Left renal cortex interstitium (tissue), 4 donors: ENCODE measurements around the gene GMPR. TPM values are rescaled to one million over a fixed set of nuclear protein-coding genes. Genes with fewer than 3 reads are reported as not detected.

Source experiments
- polyA plus RNA-seq, 4 donors: library from polyadenylated mRNA; unstranded; fragments of 120-200 nt; gene quantifications; one replicate each; pipeline ENCODE4 v1.2.1, GENCODE V29; 2013; ENCODE audit not compliant: insufficient read length in 4 of 4

The GMPR gene
- polyA plus RNA-seq, 4 donors = 12.2 to 15.0 (median 14.0) TPM

Other genes starting within 250 kb of the GMPR start
- 10 to 100 TPM; 45.2 to 50.8 (median 48.9) TPM for gene MYLIP, start 109.5 kb upstream of the GMPR start, polyA plus RNA-seq